Fibroblast of lung (primary cell): Measurements from ENCODE around the gene TMEM214. TPM values are rescaled to one million over a fixed set of nuclear protein-coding genes. Genes with fewer than 3 reads are reported as not detected.

Experiments
- DNase-seq, 2 donors: peaks; one replicate each; pipeline versions ENCODE4 v3.0.0 to v3.0.0-alpha.2; 2010; ENCODE audit warnings: low read depth in 2 of 2
- H2AFZ ChIP-seq: 2 replicates; pipeline ENCODE4 v1.5.1; 2012; ENCODE audit warnings: low read length, control low read depth, inconsistent platforms
- H3K27ac ChIP-seq: 2 replicates; pipeline ENCODE4 v1.5.1; 2011; ENCODE audit warnings: low read length, control low read depth; ENCODE audit not compliant: insufficient read depth
- H3K27me3 ChIP-seq: 2 replicates; pipeline ENCODE4 v1.5.1; 2011; ENCODE audit warnings: mild to moderate bottlenecking, low read length; ENCODE audit not compliant: control insufficient read depth, insufficient read depth
- H3K36me3 ChIP-seq: 2 replicates; pipeline ENCODE4 v1.5.1; 2011; ENCODE audit warnings: low read length; ENCODE audit not compliant: control insufficient read depth, insufficient read depth
- H3K4me1 ChIP-seq: 2 replicates; pipeline ENCODE4 v1.5.1; 2011; ENCODE audit warnings: low read length; ENCODE audit not compliant: control insufficient read depth, insufficient read depth; ENCODE audit errors: extremely low read depth
- H3K4me2 ChIP-seq: 2 replicates; pipeline ENCODE4 v1.5.1; 2011; ENCODE audit warnings: low read length, control low read depth; ENCODE audit not compliant: insufficient read depth; ENCODE audit errors: extremely low read depth
- H3K4me3 ChIP-seq, 4 experiments: fragments of 200-600 bp in 1 of 4; sonication (generic) in 1 of 4; replicated peaks in 1 of 4; 2 replicates each; pipeline ENCODE4 v1.5.1; 2011 to 2016; ENCODE audit warnings: low read length in 4 of 4, low read depth in 3 of 4, mild to moderate bottlenecking in 3 of 4, control low read depth in 2 of 4, inconsistent platforms in 1 of 4, mixed read lengths in 1 of 4; ENCODE audit not compliant: insufficient read depth in 1 of 4; ENCODE audit errors: control extremely low read depth in 1 of 4
- H3K79me2 ChIP-seq: 2 replicates; pipeline ENCODE4 v1.5.1; 2012; ENCODE audit warnings: mild to moderate bottlenecking, low read length, inconsistent platforms; ENCODE audit not compliant: control insufficient read depth, insufficient read depth
- H3K9ac ChIP-seq: 2 replicates; pipeline ENCODE4 v1.5.1; 2011; ENCODE audit warnings: mild to moderate bottlenecking, low read length, control low read depth; ENCODE audit not compliant: insufficient read depth
- H3K9me3 ChIP-seq: 2 replicates; pipeline ENCODE4 v1.5.1; 2012; ENCODE audit warnings: low read depth, low read length; ENCODE audit not compliant: control insufficient read depth, insufficient read depth
- H4K20me1 ChIP-seq: 2 replicates; pipeline ENCODE4 v1.5.1; 2011; ENCODE audit warnings: low read length; ENCODE audit not compliant: control insufficient read depth, insufficient read depth; ENCODE audit errors: extremely low read depth
- EZH2 ChIP-seq: IDR thresholded peaks from 2 replicates; pipeline ENCODE4 v1.5.1; 2012; ENCODE audit warnings: low read length, control low read depth, mild to moderate bottlenecking; ENCODE audit errors: missing control alignments
- polyA plus RNA-seq, 2 donors: library from polyadenylated mRNA; depleted of rRNA in 1 of 2; stranded (reverse) in 1 of 2; unstranded in 1 of 2; fragments of >200 nt; gene quantifications; 2 replicates each; pipeline ENCODE4 v1.2.1, GENCODE V29; 2011 to 2012; ENCODE audit warnings: missing spikeins in 1 of 2
- total RNA-seq: library from RNA; depleted of rRNA; stranded (reverse); fragments of >200 nt; gene quantifications from 2 replicates; pipeline ENCODE4 v1.2.1, GENCODE V29; 2014
- TF ChIP-seq, protein P1 (sequence below), 2 donors: IDR thresholded peaks in 1 of 2; conservative IDR thresholded peaks in 1 of 2; 1 replicate in 1 of 2; 2 replicates in 1 of 2; pipeline ENCODE4 v1.5.1; 2011 to 2012; ENCODE audit warnings: low read length in 2 of 2, control low read depth in 1 of 2, inconsistent platforms in 1 of 2, low read depth in 1 of 2, mild to moderate bottlenecking in 1 of 2

The TMEM214 gene
- total and polyA plus RNA-seq, 2 donors (not counting 1 experiment from before 2014, with no cell fraction given) = 22.6 to 127 TPM

DNA sequence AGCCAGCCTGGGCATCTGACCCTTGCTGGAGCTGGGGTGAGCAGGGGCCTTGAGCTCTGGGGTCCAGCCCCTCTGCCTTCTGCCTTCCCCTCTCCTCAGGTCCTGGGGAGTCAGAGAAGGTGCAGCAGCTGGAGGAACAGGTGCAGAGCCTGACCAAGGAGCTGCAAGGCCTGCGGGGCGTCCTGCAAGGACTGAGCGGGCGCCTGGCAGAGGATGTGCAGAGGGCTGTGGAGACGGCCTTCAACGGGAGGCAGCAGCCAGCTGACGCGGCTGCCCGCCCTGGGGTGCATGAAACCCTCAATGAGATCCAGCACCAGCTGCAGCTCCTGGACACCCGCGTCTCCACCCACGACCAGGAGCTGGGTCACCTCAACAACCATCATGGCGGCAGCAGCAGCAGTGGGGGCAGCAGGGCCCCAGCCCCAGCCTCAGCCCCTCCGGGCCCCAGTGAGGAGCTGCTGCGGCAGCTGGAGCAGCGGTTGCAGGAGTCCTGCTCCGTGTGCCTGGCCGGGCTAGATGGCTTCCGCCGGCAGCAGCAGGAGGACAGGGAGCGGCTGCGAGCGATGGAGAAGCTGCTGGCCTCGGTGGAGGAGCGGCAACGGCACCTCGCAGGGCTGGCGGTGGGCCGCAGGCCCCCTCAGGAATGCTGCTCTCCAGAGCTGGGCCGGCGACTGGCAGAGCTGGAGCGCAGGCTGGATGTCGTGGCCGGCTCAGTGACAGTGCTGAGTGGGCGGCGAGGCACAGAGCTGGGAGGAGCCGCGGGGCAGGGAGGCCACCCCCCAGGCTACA lies 49.4 kb downstream of the TMEM214 start:
- Histone ChIP-seq H3K9ac (no peak overlapping the region), H3K4me2 (no peak overlapping the region), H2AFZ (no peak overlapping the region), H3K4me1 (peaks cover 16% of the 10 kb centered on the region), H4K20me1 (no peaks in the 10 kb centered on the region), H3K27ac (no peak overlapping the region), H3K79me2 (peaks cover 30% of the 10 kb centered on the region), H3K9me3 (no peaks in the 10 kb centered on the region), H3K4me3 (no peak overlapping the region), H3K27me3 (no peaks in the 10 kb centered on the region), H3K36me3 (peaks cover 18% of the 10 kb centered on the region)
- TF ChIP-seq, protein P1, sequence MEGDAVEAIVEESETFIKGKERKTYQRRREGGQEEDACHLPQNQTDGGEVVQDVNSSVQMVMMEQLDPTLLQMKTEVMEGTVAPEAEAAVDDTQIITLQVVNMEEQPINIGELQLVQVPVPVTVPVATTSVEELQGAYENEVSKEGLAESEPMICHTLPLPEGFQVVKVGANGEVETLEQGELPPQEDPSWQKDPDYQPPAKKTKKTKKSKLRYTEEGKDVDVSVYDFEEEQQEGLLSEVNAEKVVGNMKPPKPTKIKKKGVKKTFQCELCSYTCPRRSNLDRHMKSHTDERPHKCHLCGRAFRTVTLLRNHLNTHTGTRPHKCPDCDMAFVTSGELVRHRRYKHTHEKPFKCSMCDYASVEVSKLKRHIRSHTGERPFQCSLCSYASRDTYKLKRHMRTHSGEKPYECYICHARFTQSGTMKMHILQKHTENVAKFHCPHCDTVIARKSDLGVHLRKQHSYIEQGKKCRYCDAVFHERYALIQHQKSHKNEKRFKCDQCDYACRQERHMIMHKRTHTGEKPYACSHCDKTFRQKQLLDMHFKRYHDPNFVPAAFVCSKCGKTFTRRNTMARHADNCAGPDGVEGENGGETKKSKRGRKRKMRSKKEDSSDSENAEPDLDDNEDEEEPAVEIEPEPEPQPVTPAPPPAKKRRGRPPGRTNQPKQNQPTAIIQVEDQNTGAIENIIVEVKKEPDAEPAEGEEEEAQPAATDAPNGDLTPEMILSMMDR (conservative IDR thresholded peaks at IDR 0.05 in 1 of 2, IDR thresholded peaks at IDR 0.05 in 1 of 2; ENCODE audit: low read depth in 1 of 2, low read length in 2 of 2) = no peak
- TF ChIP-seq EZH2 = no peak
- no peak for DNase-seq

DNA sequence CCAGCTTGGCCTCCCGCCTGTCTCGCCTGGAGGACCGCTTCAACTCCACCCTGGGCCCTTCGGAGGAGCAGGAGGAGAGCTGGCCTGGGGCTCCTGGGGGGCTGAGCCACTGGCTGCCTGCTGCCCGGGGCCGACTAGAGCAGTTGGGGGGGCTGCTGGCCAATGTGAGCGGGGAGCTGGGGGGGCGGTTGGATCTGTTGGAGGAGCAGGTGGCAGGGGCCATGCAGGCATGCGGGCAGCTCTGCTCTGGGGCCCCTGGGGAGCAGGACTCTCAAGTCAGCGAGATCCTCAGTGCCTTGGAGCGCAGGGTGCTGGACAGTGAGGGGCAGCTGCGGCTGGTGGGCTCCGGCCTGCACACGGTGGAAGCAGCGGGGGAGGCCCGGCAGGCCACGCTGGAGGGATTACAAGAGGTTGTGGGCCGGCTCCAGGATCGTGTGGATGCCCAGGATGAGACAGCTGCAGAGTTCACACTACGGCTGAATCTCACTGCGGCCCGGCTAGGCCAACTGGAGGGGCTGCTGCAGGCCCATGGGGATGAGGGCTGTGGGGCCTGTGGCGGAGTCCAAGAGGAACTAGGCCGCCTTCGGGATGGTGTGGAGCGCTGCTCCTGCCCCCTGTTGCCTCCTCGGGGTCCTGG lies 50.1 kb downstream of the TMEM214 start:
- Histone ChIP-seq H3K4me2 (no peak overlapping the region), H2AFZ (no peak overlapping the region), H3K27me3 (no peaks in the 10 kb centered on the region), H4K20me1 (no peaks in the 10 kb centered on the region), H3K36me3 (peaks cover 18% of the 10 kb centered on the region), H3K4me1 (peaks cover 14% of the 10 kb centered on the region), H3K9ac (no peak overlapping the region), H3K4me3 (no peak overlapping the region), H3K27ac (no peak overlapping the region), H3K9me3 (no peaks in the 10 kb centered on the region), H3K79me2 (peaks cover 30% of the 10 kb centered on the region)
- TF ChIP-seq EZH2 = no peak
- TF ChIP-seq, protein P1 (conservative IDR thresholded peaks at IDR 0.05 in 1 of 2, IDR thresholded peaks at IDR 0.05 in 1 of 2; ENCODE audit: low read depth in 1 of 2, low read length in 2 of 2) = no peak
- DNase-seq = no peak

DNA sequence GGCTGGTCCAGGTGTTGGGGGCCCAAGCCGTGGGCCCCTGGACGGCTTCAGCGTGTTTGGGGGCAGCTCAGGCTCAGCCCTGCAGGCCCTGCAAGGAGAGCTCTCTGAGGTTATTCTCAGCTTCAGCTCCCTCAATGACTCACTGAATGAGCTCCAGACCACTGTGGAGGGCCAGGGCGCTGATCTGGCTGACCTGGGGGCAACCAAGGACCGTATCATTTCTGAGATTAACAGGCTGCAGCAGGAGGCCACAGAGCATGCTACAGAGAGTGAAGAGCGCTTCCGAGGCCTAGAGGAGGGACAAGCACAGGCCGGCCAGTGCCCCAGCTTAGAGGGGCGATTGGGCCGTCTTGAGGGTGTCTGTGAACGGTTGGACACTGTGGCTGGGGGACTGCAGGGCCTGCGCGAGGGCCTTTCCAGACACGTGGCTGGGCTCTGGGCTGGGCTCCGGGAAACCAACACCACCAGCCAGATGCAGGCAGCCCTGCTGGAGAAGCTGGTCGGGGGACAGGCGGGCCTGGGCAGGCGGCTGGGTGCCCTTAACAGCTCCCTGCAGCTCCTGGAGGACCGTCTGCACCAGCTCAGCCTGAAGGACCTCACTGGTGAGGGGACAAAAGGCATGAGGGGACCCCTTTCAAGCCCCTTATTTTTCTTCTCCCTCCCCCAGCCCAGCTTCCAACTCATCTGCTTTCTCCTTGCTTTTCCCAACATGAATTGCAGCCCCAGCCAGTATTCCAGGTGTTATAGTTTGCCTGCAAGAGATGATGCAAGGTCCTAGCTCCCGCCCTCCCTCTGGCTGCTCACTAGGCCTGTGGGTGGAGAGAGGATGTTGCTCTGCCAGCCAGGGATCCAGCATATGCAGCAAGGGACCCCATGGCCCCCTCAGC lies 50.9 kb downstream of the TMEM214 start:
- no peak for TF ChIP-seq EZH2
- TF ChIP-seq, protein P1 (conservative IDR thresholded peaks at IDR 0.05 in 1 of 2, IDR thresholded peaks at IDR 0.05 in 1 of 2; ENCODE audit: low read depth in 1 of 2, low read length in 2 of 2) = no peak
- H3K27ac ChIP-seq = no peak overlapping the region
- H2AFZ ChIP-seq = no peak overlapping the region
- peaks cover 13% of the 10 kb centered on the region for H3K4me1 ChIP-seq
- no peaks in the 10 kb centered on the region for H3K9me3 ChIP-seq
- H3K79me2 ChIP-seq = peaks cover 28% of the 10 kb centered on the region
- H4K20me1 ChIP-seq = no peaks in the 10 kb centered on the region
- H3K36me3 ChIP-seq = peaks cover 18% of the 10 kb centered on the region
- DNase-seq = no peak
- no peak overlapping the region for H3K9ac ChIP-seq
- H3K27me3 ChIP-seq = no peaks in the 10 kb centered on the region
- H3K4me2 ChIP-seq = no peak overlapping the region
- H3K4me3 ChIP-seq = no peak overlapping the region
